ENCODE measurements around the gene BLMH. TPM values are rescaled to one million over a fixed set of nuclear protein-coding genes. Genes with fewer than 3 reads are reported as not detected.

Gene BLMH
- polyA plus RNA-seq, 1 experiment, result 20.3 TPM

GRCh38 chr17:30318155-30318554, 26.4 kb upstream of the BLMH start:
- no peaks in the 10 kb centered on the region for H3K9me3 ChIP-seq (ENCODE audit: control insufficient read depth, insufficient read depth, low read length)
- H3K4me3 ChIP-seq (ENCODE audit: low read depth, low read length), result no peak overlapping the region
- POLR2A ChIA-PET, result interaction anchor here (0.6 kb wide), 1 partner anchor 119 kb away, joined by 6 read pairs; no protein-coding TSS in a partner anchor
- no peak for DNase-seq (ENCODE audit: low read depth, low spot score)
- no peak for TF ChIP-seq CTCF (IDR thresholded peaks at IDR 0.05; ENCODE audit: low read depth, low read length)
- H3K27me3 ChIP-seq (ENCODE audit: control insufficient read depth, insufficient read depth, low read length), result peaks cover 5% of the 10 kb centered on the region
- CTCF ChIA-PET, result interaction anchor here (1.1 kb wide), 1 partner anchor 10 kb away, joined by 3 read pairs; no protein-coding TSS in a partner anchor
- H3K27ac ChIP-seq (ENCODE audit: low read depth, low read length), result no peak overlapping the region

GRCh38 chr17:30316736-30317135, 25.0 kb upstream of the BLMH start:
- ChIA-PET POLR2A (no interaction called here), CTCF (interaction anchor here (0.5 to 0.7 kb wide), 2 partner anchors 82 to 1141 kb away, joined by 6 to 8 read pairs; no protein-coding TSS in a partner anchor)
- Histone ChIP-seq H3K9me3 (ENCODE audit: control insufficient read depth, insufficient read depth, low read length) (no peaks in the 10 kb centered on the region), H3K27me3 (ENCODE audit: control insufficient read depth, insufficient read depth, low read length) (peaks cover 4% of the 10 kb centered on the region), H3K27ac (ENCODE audit: low read depth, low read length) (no peak overlapping the region), H3K4me3 (ENCODE audit: low read depth, low read length) (no peak overlapping the region)
- TF ChIP-seq CTCF (IDR thresholded peaks at IDR 0.05; ENCODE audit: low read depth, low read length), result no peak
- DNase-seq (ENCODE audit: low read depth, low spot score), result no peak

- ChIA-PET CTCF (no interaction called here), POLR2A (no interaction called here)
Measured at GRCh38 chr17:30315106-30315505, 23.4 kb upstream of the BLMH start.

GRCh38 chr17:30314474-30314873, 22.7 kb upstream of the BLMH start:
- no peak for TF ChIP-seq CTCF (IDR thresholded peaks at IDR 0.05; ENCODE audit: low read depth, low read length)
- CTCF ChIA-PET, result no interaction called here
- POLR2A ChIA-PET, result no interaction called here

More at GRCh38 chr17:30315106-30315505, 23.4 kb upstream of the BLMH start:
- DNase-seq (ENCODE audit: low read depth, low spot score), result no peak
- H3K27ac ChIP-seq (ENCODE audit: low read depth, low read length), result no peak overlapping the region
- no peak for TF ChIP-seq CTCF (IDR thresholded peaks at IDR 0.05; ENCODE audit: low read depth, low read length)
- no peaks in the 10 kb centered on the region for H3K9me3 ChIP-seq (ENCODE audit: control insufficient read depth, insufficient read depth, low read length)
- peaks cover 4% of the 10 kb centered on the region for H3K27me3 ChIP-seq (ENCODE audit: control insufficient read depth, insufficient read depth, low read length)
- no peak overlapping the region for H3K4me3 ChIP-seq (ENCODE audit: low read depth, low read length)

GRCh38 chr17:30312226-30312625, 20.5 kb upstream of the BLMH start:
- ChIA-PET CTCF (no interaction called here), POLR2A (no interaction called here)
- DNase-seq (ENCODE audit: low read depth, low spot score), result no peak
- no peak for TF ChIP-seq CTCF (IDR thresholded peaks at IDR 0.05; ENCODE audit: low read depth, low read length)
- Histone ChIP-seq H3K27me3 (ENCODE audit: control insufficient read depth, insufficient read depth, low read length) (peaks cover 4% of the 10 kb centered on the region), H3K27ac (ENCODE audit: low read depth, low read length) (no peak overlapping the region), H3K4me3 (ENCODE audit: low read depth, low read length) (no peak overlapping the region), H3K9me3 (ENCODE audit: control insufficient read depth, insufficient read depth, low read length) (no peaks in the 10 kb centered on the region)

More at GRCh38 chr17:30314474-30314873, 22.7 kb upstream of the BLMH start:
- H3K9me3 ChIP-seq (ENCODE audit: control insufficient read depth, insufficient read depth, low read length), result no peaks in the 10 kb centered on the region
- H3K4me3 ChIP-seq (ENCODE audit: low read depth, low read length), result no peak overlapping the region
- no peak overlapping the region for H3K27ac ChIP-seq (ENCODE audit: low read depth, low read length)
- DNase-seq (ENCODE audit: low read depth, low spot score), result no peak
- peaks cover 4% of the 10 kb centered on the region for H3K27me3 ChIP-seq (ENCODE audit: control insufficient read depth, insufficient read depth, low read length)

Data from AG04450 (cell line).